MCF 10A (cell line): ENCODE results near the gene SMKR1. TPM values are rescaled to one million over a fixed set of nuclear protein-coding genes. Genes with fewer than 3 reads are reported as not detected.

Experiments used
- BruUV-seq: library from RNA; stranded (reverse); fragments of 400-500 nt; replicated peaks from 2 replicates; lab custom pipeline; 2021; lab: Mats Ljungman, UMichigan
- CTCF ChIA-PET: fragments of 300-600 bp; sonication (Branson Sonifier 250); formaldehyde crosslinking; extraction: SDS; loops from one replicate; lab custom pipeline; 2021; ENCODE audit warnings: antibody characterized with exemption, inconsistent platforms; lab: Yijun Ruan, JAX
- POLR2A ChIA-PET: fragments of 300-600, 350-650 bp; sonication (Branson Sonifier 250); formaldehyde crosslinking; extraction: SDS; loops from one replicate; lab custom pipeline; 2020; ENCODE audit warnings: antibody characterized with exemption, inconsistent platforms; lab: Yijun Ruan, JAX
- DNase-seq: peaks from one replicate; pipeline ENCODE4 v3.0.0-alpha.2; 2018; ENCODE audit not compliant: unreplicated experiment
- H3K27ac Mint-ChIP-seq: one replicate; pipeline ENCODE4 v1.8.0; 2022; ENCODE audit warnings: mild to moderate bottlenecking, low read depth, mixed read lengths; ENCODE audit not compliant: unreplicated experiment
- H3K27me3 Mint-ChIP-seq: one replicate; pipeline ENCODE4 v1.8.0; 2022; ENCODE audit warnings: mixed read lengths; ENCODE audit not compliant: insufficient read depth, unreplicated experiment
- H3K36me3 Mint-ChIP-seq: one replicate; pipeline ENCODE4 v1.8.0; 2022; ENCODE audit warnings: mild to moderate bottlenecking, moderate library complexity, mixed read lengths; ENCODE audit not compliant: insufficient read depth, unreplicated experiment
- H3K4me1 Mint-ChIP-seq: one replicate; pipeline ENCODE4 v1.8.0; 2022; ENCODE audit warnings: mixed read lengths; ENCODE audit not compliant: insufficient read depth, unreplicated experiment
- H3K4me3 Mint-ChIP-seq: one replicate; pipeline ENCODE4 v1.8.0; 2022; ENCODE audit warnings: mild to moderate bottlenecking, moderate library complexity, mixed read lengths; ENCODE audit not compliant: unreplicated experiment
- H3K9me3 Mint-ChIP-seq: one replicate; pipeline ENCODE4 v1.8.0; 2022; ENCODE audit warnings: mixed read lengths; ENCODE audit not compliant: unreplicated experiment
- intact Hi-C: fragments of 100-400 bp; cut with micrococcal nuclease; formaldehyde crosslinking; loops from 2 replicates; pipeline ENCODE4 v1.14.1; 2022
- total RNA-seq: library from RNA; stranded (reverse); gene quantifications from 2 replicates; pipeline ENCODE4 v1.2.3, GENCODE V29; 2022
- TF ChIP-seq, protein P1 (sequence below): fragments of 200-600 bp; IDR thresholded peaks from one replicate; pipeline ENCODE4 v1.8.0; 2022; ENCODE audit warnings: antibody characterized with exemption, mild to moderate bottlenecking; ENCODE audit not compliant: unreplicated experiment

The SMKR1 gene
- total RNA-seq, 1 experiment from 2014 or later, result 12.4 TPM

DNA sequence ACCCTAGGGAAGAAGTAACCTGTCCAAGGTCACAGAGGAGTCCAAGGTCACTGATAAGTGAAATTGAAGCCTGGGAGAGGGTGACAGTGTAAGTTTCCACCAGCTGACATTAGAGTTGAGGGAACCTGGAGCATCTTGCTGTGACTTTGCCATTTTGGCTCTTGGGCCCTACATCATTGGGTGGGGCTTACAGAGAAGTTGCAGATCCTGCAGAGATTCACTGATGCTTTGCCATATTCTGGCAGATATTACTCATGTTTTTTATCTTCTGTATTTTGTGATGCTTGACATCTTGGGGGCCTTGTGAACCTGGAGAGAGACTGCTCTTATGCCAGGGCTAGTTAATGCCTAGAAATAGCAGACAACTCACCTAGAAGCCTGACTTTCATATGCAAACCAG is 36.5 kb downstream of the SMKR1 start:
- Mint-ChIP-seq H3K27ac (no peak overlapping the region), H3K27me3 (peaks cover 11% of the 10 kb centered on the region), H3K9me3 (no peaks in the 10 kb centered on the region), H3K4me1 (no peaks in the 10 kb centered on the region), H3K4me3 (no peak overlapping the region), H3K36me3 (no peaks in the 10 kb centered on the region)
- ChIA-PET POLR2A (no interaction called here), CTCF (no interaction called here)
- no peak for DNase-seq
- BruUV-seq, result no TSS peak
- intact Hi-C loops, result no loop called here
- TF ChIP-seq, protein P1, sequence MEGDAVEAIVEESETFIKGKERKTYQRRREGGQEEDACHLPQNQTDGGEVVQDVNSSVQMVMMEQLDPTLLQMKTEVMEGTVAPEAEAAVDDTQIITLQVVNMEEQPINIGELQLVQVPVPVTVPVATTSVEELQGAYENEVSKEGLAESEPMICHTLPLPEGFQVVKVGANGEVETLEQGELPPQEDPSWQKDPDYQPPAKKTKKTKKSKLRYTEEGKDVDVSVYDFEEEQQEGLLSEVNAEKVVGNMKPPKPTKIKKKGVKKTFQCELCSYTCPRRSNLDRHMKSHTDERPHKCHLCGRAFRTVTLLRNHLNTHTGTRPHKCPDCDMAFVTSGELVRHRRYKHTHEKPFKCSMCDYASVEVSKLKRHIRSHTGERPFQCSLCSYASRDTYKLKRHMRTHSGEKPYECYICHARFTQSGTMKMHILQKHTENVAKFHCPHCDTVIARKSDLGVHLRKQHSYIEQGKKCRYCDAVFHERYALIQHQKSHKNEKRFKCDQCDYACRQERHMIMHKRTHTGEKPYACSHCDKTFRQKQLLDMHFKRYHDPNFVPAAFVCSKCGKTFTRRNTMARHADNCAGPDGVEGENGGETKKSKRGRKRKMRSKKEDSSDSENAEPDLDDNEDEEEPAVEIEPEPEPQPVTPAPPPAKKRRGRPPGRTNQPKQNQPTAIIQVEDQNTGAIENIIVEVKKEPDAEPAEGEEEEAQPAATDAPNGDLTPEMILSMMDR, result no peak

DNA sequence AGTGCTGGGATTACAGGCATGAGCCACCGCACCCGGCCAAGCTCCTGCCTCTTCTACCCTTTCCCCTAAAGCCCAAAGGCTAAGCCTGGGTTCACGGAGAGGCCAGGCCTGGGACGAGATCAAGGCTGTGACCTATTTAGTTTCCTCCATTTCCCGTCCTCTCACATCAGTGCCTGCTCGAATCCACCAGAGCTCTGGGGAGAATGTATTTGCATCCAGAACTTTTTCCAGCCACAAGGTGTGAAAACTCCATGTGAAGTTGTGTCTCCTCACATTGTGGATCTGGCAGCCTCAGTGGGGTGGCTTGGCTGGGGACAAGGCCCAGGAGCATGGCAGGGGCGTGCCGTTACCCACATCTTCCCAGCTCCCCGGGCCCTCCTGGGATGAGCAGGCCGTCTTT is 38.0 kb downstream of the SMKR1 start:
- ChIA-PET CTCF (no interaction called here), POLR2A (no interaction called here)
- Mint-ChIP-seq H3K27me3 (peaks cover 11% of the 10 kb centered on the region), H3K4me3 (no peak overlapping the region), H3K4me1 (no peaks in the 10 kb centered on the region), H3K36me3 (no peaks in the 10 kb centered on the region), H3K27ac (no peak overlapping the region), H3K9me3 (no peaks in the 10 kb centered on the region)
- intact Hi-C loops, result no loop called here
- DNase-seq, result no peak
- TF ChIP-seq, protein P1, result no peak
- BruUV-seq, result no TSS peak

DNA sequence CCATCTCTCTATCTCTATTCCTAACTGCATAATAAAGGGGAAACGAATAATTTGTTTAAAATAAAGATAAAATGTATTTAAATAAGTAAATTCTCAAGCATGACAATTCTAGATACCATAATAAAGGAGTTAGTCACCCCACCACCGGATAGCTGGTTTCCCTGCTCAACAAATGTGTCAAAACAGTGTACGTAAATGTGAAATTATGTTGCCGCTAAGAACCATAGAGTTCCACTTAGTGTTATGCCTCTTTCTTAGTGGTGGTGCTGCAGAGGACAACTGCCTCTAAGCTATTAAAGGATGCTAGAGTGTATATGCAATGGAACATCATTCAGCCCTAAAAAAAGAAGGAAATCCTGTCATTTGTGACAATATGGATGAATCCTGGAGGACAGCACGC is 42.4 kb downstream of the SMKR1 start:
- Mint-ChIP-seq H3K27me3 (peaks cover 11% of the 10 kb centered on the region), H3K4me3 (no peak overlapping the region), H3K4me1 (no peaks in the 10 kb centered on the region), H3K9me3 (no peaks in the 10 kb centered on the region), H3K27ac (no peak overlapping the region), H3K36me3 (no peaks in the 10 kb centered on the region)
- ChIA-PET POLR2A (no interaction called here), CTCF (no interaction called here)
- BruUV-seq, result no TSS peak
- TF ChIP-seq, protein P1, result no peak
- DNase-seq, result no peak
- intact Hi-C loops, result no loop called here

DNA sequence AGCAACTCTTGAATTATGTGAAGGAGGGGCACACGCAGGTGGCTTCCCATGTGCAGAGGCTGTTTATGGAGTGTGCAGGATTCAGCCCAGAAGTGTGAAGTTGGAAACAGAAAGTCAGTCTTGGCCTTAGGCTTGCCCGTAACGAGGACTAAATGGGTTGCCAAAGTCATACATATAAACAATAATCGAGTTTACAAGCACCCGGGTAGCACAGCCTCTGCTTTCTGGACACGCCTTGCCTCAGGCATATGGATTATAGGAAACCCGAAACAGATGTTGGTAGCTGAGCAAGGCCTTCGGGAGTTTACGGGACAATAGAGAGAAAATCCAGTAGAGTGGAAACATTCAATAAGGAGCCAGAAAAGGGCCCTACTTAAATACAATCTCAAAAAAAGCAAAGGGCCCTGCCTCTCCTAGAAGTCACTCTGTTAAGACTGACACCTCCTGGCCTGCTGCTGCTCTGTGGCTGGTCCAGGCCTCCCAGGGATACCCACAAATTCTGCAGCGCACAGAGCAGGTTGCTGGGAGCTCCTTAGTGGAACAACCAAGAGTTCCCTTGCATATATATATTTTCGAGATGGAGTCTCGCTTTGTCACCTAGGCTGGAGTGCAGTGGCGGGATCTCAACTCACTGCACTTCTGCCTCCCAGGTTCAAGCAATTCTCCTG is 48.5 kb downstream of the SMKR1 start:
- H3K4me1 Mint-ChIP-seq, result no peaks in the 10 kb centered on the region
- no peaks in the 10 kb centered on the region for H3K9me3 Mint-ChIP-seq
- H3K4me3 Mint-ChIP-seq, result no peak overlapping the region
- ChIA-PET POLR2A (interaction anchor here (0.6 kb wide), 1 partner anchor 323 kb away, joined by 3 read pairs; no protein-coding TSS in a partner anchor), CTCF (interaction anchor here (0.6 to 1.2 kb wide), 2 partner anchors 19 to 1292 kb away, joined by 3 to 4 read pairs; no protein-coding TSS in a partner anchor)
- TF ChIP-seq, protein P1, result no peak
- DNase-seq, result no peak
- peak overlapping the region; percentile 27 for H3K27ac Mint-ChIP-seq
- intact Hi-C loops, result no loop called here
- no peaks in the 10 kb centered on the region for H3K36me3 Mint-ChIP-seq
- BruUV-seq, result no TSS peak
- no peaks in the 10 kb centered on the region for H3K27me3 Mint-ChIP-seq
